Measurements from ENCODE around the gene SLC39A10.
"Not testable (repeated sequence)": the region's sequence is repeated elsewhere in the genome, so short reads cannot be mapped to it uniquely, and the experiment has no call there.

SLC39A10 gene

DNA sequence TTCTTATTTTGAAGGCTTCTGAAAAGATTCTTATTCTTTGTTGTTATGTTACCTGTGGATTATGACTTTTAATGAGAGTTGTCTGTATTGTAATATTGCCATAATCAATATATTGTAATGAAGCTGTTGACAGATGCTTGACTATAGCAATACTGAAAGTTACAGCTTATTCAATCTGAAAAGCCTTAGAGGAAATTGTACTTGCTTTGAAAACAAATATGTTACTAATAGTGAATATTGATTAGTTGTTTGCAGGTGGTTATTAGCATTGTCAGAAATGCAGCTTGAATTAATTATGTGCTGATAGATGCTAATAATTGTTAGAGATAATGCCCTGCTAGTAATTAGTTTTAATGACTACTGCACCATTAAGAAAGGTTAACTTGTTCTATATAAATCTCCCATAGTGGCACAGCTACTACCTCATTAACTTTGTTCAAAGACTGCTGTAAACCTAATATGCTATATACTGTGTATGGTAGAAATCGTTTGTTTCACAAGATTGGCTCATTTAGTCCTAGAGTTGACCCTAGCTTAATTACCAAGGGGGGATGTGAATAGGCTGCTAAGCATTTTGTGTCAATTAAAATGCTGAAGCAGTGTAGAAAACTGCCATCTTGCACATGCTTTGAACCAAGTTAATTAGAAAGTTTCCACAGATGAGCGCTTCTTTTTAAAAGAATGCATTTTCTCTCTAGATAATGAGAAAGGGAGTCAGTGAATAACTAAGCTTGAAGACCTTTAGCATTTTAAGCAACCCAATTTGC, 30.5 kb downstream of the SLC39A10 start:
- Histone ChIP-seq H3K27ac (ENCODE audit: low read length) (no peak overlapping the region), H3K36me3 (replicated peaks; ENCODE audit: insufficient read depth, low read length) (no peaks in the 10 kb centered on the region), H3K27me3 (replicated peaks; ENCODE audit: insufficient read depth, low read length) (no peaks in the 10 kb centered on the region), H3K9me3 (replicated peaks; ENCODE audit: insufficient read depth, low read length) (no peaks in the 10 kb centered on the region), H3K9ac (ENCODE audit: low read length) (no peak overlapping the region), H3K4me1 (ENCODE audit: low read length) (no peaks in the 10 kb centered on the region), H3K4me3 (ENCODE audit: low read length) (no peak overlapping the region), H3K9me2 (replicated peaks; ENCODE audit: insufficient read depth, low read length) (no peaks in the 10 kb centered on the region), H3K79me2 (ENCODE audit: low read length) (no peaks in the 10 kb centered on the region), H2AFZ (ENCODE audit: low read length) (no peak overlapping the region), H4K20me1 (ENCODE audit: insufficient read depth, low read length) (no peaks in the 10 kb centered on the region), H3F3A (ENCODE audit: insufficient read depth, low read length) (no peaks in the 10 kb centered on the region), H3K4me2 (ENCODE audit: low read depth, low read length) (no peak overlapping the region)
- no peak for DNase-seq
- no peak for TF ChIP-seq EZH2 (optimal IDR thresholded peaks at IDR 0.05; ENCODE audit: low read depth, low read length)
- TF ChIP-seq EZH2phosphoT487 (IDR thresholded peaks at IDR 0.05; ENCODE audit: low read length) = no peak
- TF ChIP-seq, protein P1, sequence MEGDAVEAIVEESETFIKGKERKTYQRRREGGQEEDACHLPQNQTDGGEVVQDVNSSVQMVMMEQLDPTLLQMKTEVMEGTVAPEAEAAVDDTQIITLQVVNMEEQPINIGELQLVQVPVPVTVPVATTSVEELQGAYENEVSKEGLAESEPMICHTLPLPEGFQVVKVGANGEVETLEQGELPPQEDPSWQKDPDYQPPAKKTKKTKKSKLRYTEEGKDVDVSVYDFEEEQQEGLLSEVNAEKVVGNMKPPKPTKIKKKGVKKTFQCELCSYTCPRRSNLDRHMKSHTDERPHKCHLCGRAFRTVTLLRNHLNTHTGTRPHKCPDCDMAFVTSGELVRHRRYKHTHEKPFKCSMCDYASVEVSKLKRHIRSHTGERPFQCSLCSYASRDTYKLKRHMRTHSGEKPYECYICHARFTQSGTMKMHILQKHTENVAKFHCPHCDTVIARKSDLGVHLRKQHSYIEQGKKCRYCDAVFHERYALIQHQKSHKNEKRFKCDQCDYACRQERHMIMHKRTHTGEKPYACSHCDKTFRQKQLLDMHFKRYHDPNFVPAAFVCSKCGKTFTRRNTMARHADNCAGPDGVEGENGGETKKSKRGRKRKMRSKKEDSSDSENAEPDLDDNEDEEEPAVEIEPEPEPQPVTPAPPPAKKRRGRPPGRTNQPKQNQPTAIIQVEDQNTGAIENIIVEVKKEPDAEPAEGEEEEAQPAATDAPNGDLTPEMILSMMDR (IDR thresholded peaks at IDR 0.05; ENCODE audit: low read length) = no peak

DNA sequence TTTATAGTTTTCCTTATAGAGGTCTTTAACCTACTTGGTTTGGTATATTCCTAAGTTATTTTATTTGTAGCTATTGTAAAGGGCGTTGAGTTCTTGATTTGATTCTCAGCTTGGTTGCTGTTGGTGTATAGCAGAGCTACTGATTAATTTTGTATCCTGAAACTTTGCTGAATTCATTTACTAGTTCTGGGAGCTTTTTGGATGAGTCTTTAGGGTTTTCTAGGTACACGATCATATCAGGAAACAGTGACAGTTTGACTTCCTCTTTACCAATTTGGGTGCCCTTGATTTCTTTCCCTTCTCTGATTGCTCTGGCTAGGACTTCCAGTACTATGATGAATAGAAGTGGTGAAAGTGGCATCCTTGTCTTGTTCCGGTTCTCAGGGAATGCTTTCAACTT, 35.5 kb downstream of the SLC39A10 start:
- not testable (repeated sequence) for H3K4me3 ChIP-seq (ENCODE audit: low read length); H3F3A ChIP-seq (ENCODE audit: insufficient read depth, low read length); H3K9me3 ChIP-seq (replicated peaks; ENCODE audit: insufficient read depth, low read length); DNase-seq; H3K4me1 ChIP-seq (ENCODE audit: low read length); H3K4me2 ChIP-seq (ENCODE audit: low read depth, low read length); H3K27me3 ChIP-seq (replicated peaks; ENCODE audit: insufficient read depth, low read length); H3K9me2 ChIP-seq (replicated peaks; ENCODE audit: insufficient read depth, low read length); H3K9ac ChIP-seq (ENCODE audit: low read length); H3K36me3 ChIP-seq (replicated peaks; ENCODE audit: insufficient read depth, low read length); H3K79me2 ChIP-seq (ENCODE audit: low read length); H4K20me1 ChIP-seq (ENCODE audit: insufficient read depth, low read length); H2AFZ ChIP-seq (ENCODE audit: low read length); H3K27ac ChIP-seq (ENCODE audit: low read length)

DNA sequence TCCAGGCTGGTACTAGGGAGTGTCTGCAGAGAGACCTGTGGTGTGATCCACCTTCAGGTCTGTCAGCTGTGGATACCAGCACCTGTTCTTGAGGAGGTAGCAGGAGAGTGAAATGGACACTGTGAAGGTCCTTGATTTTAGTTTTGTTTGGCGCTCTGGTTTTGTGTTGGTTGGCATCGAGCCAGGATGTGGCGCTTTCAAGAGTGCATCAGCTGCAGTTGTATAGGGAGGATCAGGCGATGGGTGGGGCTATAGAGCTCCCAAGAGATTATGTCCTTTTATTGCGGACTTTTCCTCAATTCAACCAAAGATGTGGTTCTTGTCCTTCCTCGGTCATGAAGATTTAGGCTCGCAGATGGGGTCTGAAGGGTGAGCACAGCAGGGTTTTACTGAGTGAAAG, 37.5 kb downstream of the SLC39A10 start:
- no peaks in the 10 kb centered on the region for H3K9me2 ChIP-seq (replicated peaks; ENCODE audit: insufficient read depth, low read length)
- H3K4me2 ChIP-seq (ENCODE audit: low read depth, low read length) = no peak overlapping the region
- no peak overlapping the region for H2AFZ ChIP-seq (ENCODE audit: low read length)
- no peaks in the 10 kb centered on the region for H4K20me1 ChIP-seq (ENCODE audit: insufficient read depth, low read length)
- no peaks in the 10 kb centered on the region for H3K27me3 ChIP-seq (replicated peaks; ENCODE audit: insufficient read depth, low read length)
- no peak overlapping the region for H3K9ac ChIP-seq (ENCODE audit: low read length)
- TF ChIP-seq EZH2phosphoT487 (IDR thresholded peaks at IDR 0.05; ENCODE audit: low read length) (no peak), EZH2 (optimal IDR thresholded peaks at IDR 0.05; ENCODE audit: low read depth, low read length) (no peak)
- TF ChIP-seq, protein P1 (IDR thresholded peaks at IDR 0.05; ENCODE audit: low read length) = no peak
- H3K4me3 ChIP-seq (ENCODE audit: low read length) = no peak overlapping the region
- H3K9me3 ChIP-seq (replicated peaks; ENCODE audit: insufficient read depth, low read length) = no peaks in the 10 kb centered on the region
- H3K4me1 ChIP-seq (ENCODE audit: low read length) = 0 out of 2 replicates have a peak, but pooled peaks cover 7% of the 10 kb centered on the region
- no peaks in the 10 kb centered on the region for H3K36me3 ChIP-seq (replicated peaks; ENCODE audit: insufficient read depth, low read length)
- no peak overlapping the region for H3K27ac ChIP-seq (ENCODE audit: low read length)
- no peaks in the 10 kb centered on the region for H3K79me2 ChIP-seq (ENCODE audit: low read length)
- DNase-seq = no peak
- H3F3A ChIP-seq (ENCODE audit: insufficient read depth, low read length) = no peaks in the 10 kb centered on the region

DNA sequence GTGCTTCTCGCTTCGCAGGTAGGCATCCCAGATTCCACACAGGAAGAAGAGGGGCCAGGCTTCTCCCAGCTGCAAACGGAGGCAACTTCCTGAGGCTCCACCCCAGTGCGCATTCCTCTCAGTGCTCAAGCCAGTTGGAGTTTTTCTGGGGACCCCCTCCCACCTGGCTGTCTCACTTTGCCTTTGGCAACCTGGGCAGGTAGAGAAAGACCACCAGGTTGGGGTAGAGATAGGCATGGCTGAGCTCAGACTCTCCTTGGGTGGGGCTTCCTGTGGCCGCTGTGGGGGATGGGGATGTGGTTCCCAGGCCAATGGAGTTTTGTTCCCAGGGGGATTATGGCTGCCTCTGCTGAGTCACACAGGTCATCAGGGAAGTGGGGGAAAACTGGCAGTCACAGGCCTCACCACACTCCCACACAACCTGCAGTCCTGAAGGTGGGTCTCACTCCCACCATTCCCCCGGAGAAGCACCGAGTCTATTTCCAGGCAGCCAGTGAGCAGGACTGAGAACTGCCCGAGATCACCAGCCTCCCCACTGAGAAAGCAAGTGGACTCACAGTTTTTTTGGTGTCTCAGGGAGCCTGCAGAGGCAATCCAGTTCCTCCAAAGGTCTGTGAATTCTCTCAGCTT, 38.1 kb downstream of the SLC39A10 start:
- H3K27me3 ChIP-seq (replicated peaks; ENCODE audit: insufficient read depth, low read length) = no peaks in the 10 kb centered on the region
- no peak for DNase-seq
- no peaks in the 10 kb centered on the region for H3K9me3 ChIP-seq (replicated peaks; ENCODE audit: insufficient read depth, low read length)
- H3F3A ChIP-seq (ENCODE audit: insufficient read depth, low read length) = no peaks in the 10 kb centered on the region
- no peak overlapping the region for H3K27ac ChIP-seq (ENCODE audit: low read length)
- 0 out of 2 replicates have a peak, but pooled peaks cover 7% of the 10 kb centered on the region for H3K4me1 ChIP-seq (ENCODE audit: low read length)
- no peak overlapping the region for H2AFZ ChIP-seq (ENCODE audit: low read length)
- H3K79me2 ChIP-seq (ENCODE audit: low read length) = no peaks in the 10 kb centered on the region
- H3K9me2 ChIP-seq (replicated peaks; ENCODE audit: insufficient read depth, low read length) = no peaks in the 10 kb centered on the region
- H3K4me3 ChIP-seq (ENCODE audit: low read length) = no peak overlapping the region
- no peak overlapping the region for H3K9ac ChIP-seq (ENCODE audit: low read length)
- TF ChIP-seq EZH2 (optimal IDR thresholded peaks at IDR 0.05; ENCODE audit: low read depth, low read length) (no peak), EZH2phosphoT487 (IDR thresholded peaks at IDR 0.05; ENCODE audit: low read length) (no peak)
- TF ChIP-seq, protein P1 (IDR thresholded peaks at IDR 0.05; ENCODE audit: low read length) = no peak
- H3K4me2 ChIP-seq (ENCODE audit: low read depth, low read length) = no peak overlapping the region
- H3K36me3 ChIP-seq (replicated peaks; ENCODE audit: insufficient read depth, low read length) = no peaks in the 10 kb centered on the region
- H4K20me1 ChIP-seq (ENCODE audit: insufficient read depth, low read length) = no peaks in the 10 kb centered on the region

All from MM.1S (cell line).